Hepatocyte (in vitro differentiated cells): Measurements from ENCODE around the gene TOMM5. TPM values are rescaled to one million over a fixed set of nuclear protein-coding genes. Genes with fewer than 3 reads are reported as not detected.

Experiments
- DNase-seq: peaks from one replicate; pipeline ENCODE4 v3.0.0-alpha.2; 2016; ENCODE audit warnings: low spot score
- H2AFZ ChIP-seq: fragments of 200-600 bp; sonication (generic); 2 replicates; pipeline ENCODE4 v1.6.0; 2016; ENCODE audit warnings: antibody characterized with exemption, mild to moderate bottlenecking
- H3K27ac ChIP-seq: fragments of 200-600 bp; sonication (generic); 2 replicates; pipeline ENCODE4 v1.5.1; 2016; ENCODE audit warnings: mild to moderate bottlenecking
- H3K27me3 ChIP-seq: fragments of 200-600 bp; sonication (generic); 2 replicates; pipeline ENCODE4 v1.6.1; 2016
- H3K36me3 ChIP-seq: fragments of 200-600 bp; sonication (generic); replicated peaks from 2 replicates; pipeline ENCODE4 v1.5.1; 2016; ENCODE audit warnings: low read depth; ENCODE audit not compliant: insufficient read depth
- H3K4me1 ChIP-seq: fragments of 200-600 bp; sonication (generic); 2 replicates; pipeline ENCODE4 v1.5.1; 2016; ENCODE audit warnings: mild to moderate bottlenecking, moderate library complexity; ENCODE audit not compliant: insufficient read depth
- H3K4me2 ChIP-seq: fragments of 200-600 bp; sonication (generic); 2 replicates; pipeline ENCODE4 v1.6.0; 2016
- H3K4me3 ChIP-seq: fragments of 200-600 bp; sonication (generic); 2 replicates; pipeline ENCODE4 v1.5.1; 2016; ENCODE audit warnings: mild to moderate bottlenecking
- H3K79me2 ChIP-seq: fragments of 200-600 bp; sonication (generic); 2 replicates; pipeline ENCODE4 v1.6.0; 2017; ENCODE audit warnings: mild to moderate bottlenecking
- H3K9me2 ChIP-seq: fragments of 200-600 bp; sonication (generic); replicated peaks from 2 replicates; pipeline ENCODE4 v1.6.0; 2017; ENCODE audit warnings: mild to moderate bottlenecking; ENCODE audit not compliant: insufficient read depth
- H3K9me3 ChIP-seq: fragments of 200-600 bp; sonication (generic); 2 replicates; pipeline ENCODE4 v1.5.1; 2016; ENCODE audit warnings: low read depth, mild to moderate bottlenecking
- H4K20me1 ChIP-seq: fragments of 200-600 bp; sonication (generic); 2 replicates; pipeline ENCODE4 v1.6.0; 2016; ENCODE audit warnings: mild to moderate bottlenecking; ENCODE audit not compliant: insufficient read depth, poor library complexity, severe bottlenecking
- CTCF ChIP-seq: fragments of 200-600 bp; sonication (generic); IDR thresholded peaks from 2 replicates; pipeline ENCODE4 v1.5.1; 2016; ENCODE audit warnings: antibody characterized with exemption, mild to moderate bottlenecking; ENCODE audit not compliant: poor library complexity
- EZH2 ChIP-seq: fragments of 200-600 bp; sonication (generic); IDR thresholded peaks from 2 replicates; pipeline ENCODE4 v1.6.1; 2016; ENCODE audit warnings: antibody characterized with exemption, mild to moderate bottlenecking, borderline replicate concordance
- EZH2phosphoT487 ChIP-seq: fragments of 200-600 bp; sonication (generic); IDR thresholded peaks from one replicate; pipeline ENCODE4 v1.6.1; 2018; ENCODE audit warnings: antibody characterized with exemption, mild to moderate bottlenecking, low read depth, moderate library complexity; ENCODE audit not compliant: unreplicated experiment, severe bottlenecking
- WGBS: methylation state at CpG from one replicate; pipeline ENCODE4 v1.1.6; 2016; ENCODE audit warnings: low lambda C conversion rate; ENCODE audit errors: missing lambda C conversion rate; 5-methylcytosine and 5-hydroxymethylcytosine counted together
- polyA plus RNA-seq: library from polyadenylated mRNA; unstranded; fragments of >200 nt; fragmentation: Nextera tagmentation; extraction: Ambion mirVana; gene quantifications from 2 replicates; pipeline ENCODE4 v1.2.1, GENCODE V29; 2016
- total RNA-seq: library from RNA; depleted of rRNA; stranded (reverse); fragments of >200 nt; gene quantifications from 2 replicates; pipeline ENCODE4 v1.2.3, GENCODE V29; 2014

TOMM5 gene
- total RNA-seq (173 and 187 TPM in 2 replicates), polyA plus RNA-seq (283 and 293 TPM in 2 replicates)

- Histone ChIP-seq H3K9me3 (no peaks in the 10 kb centered on the region), H3K4me1 (no peaks in the 10 kb centered on the region), H3K9me2 (no peaks in the 10 kb centered on the region), H2AFZ (peak within 1 kb of the TSS; percentile 91), H3K4me3 (peak within 1 kb of the TSS; percentile 70), H3K36me3 (no peaks in the 10 kb centered on the region), H3K27ac (peak within 1 kb of the TSS; percentile 92), H4K20me1 (peaks cover 5% of the 10 kb centered on the region), H3K79me2 (peaks cover 41% of the 10 kb centered on the region), H3K27me3 (peaks cover 1% of the 10 kb centered on the region), H3K4me2 (peak within 1 kb of the TSS; percentile 79)
- peak; percentile 92 for DNase-seq
- WGBS, result 1% methylated on average over 72 of the region's 72 CpGs
- TF ChIP-seq EZH2phosphoT487 (no peak), CTCF (no peak), EZH2 (no peak)
These were observed at the start of gene TOMM5 for GRCh38 chr9:37592108-37592951. TOMM5 (minus strand) TSS chr9:37592597; CDS start chr9:37592532, 65 bp downstream.

- no peak for TF ChIP-seq EZH2
- no peak for TF ChIP-seq EZH2phosphoT487
- no peak for TF ChIP-seq CTCF
- no peak for DNase-seq
- H4K20me1 ChIP-seq, result no peaks in the 10 kb centered on the region
- no peak overlapping the region for H2AFZ ChIP-seq
- no peak overlapping the region for H3K4me3 ChIP-seq
- H3K4me2 ChIP-seq, result no peak overlapping the region
- no peaks in the 10 kb centered on the region for H3K4me1 ChIP-seq
- no peak overlapping the region for H3K27ac ChIP-seq
- H3K79me2 ChIP-seq, result no peaks in the 10 kb centered on the region
- peaks cover 42% of the 10 kb centered on the region for H3K27me3 ChIP-seq
- no peaks in the 10 kb centered on the region for H3K36me3 ChIP-seq
- no peaks in the 10 kb centered on the region for H3K9me2 ChIP-seq
- WGBS, result 84% methylated on average over 3 of the region's 3 CpGs
- H3K9me3 ChIP-seq, result no peaks in the 10 kb centered on the region
These were observed 48.9 kb upstream of the TOMM5 start for GRCh38 chr9:37641331-37641730.

GRCh38 chr9:37640246-37640645 is 47.8 kb upstream of the TOMM5 start:
- Histone ChIP-seq H3K4me2 (no peak overlapping the region), H3K36me3 (no peaks in the 10 kb centered on the region), H3K79me2 (no peaks in the 10 kb centered on the region), H3K9me3 (no peaks in the 10 kb centered on the region), H3K4me3 (no peak overlapping the region), H3K4me1 (no peaks in the 10 kb centered on the region), H4K20me1 (no peaks in the 10 kb centered on the region), H2AFZ (no peak overlapping the region), H3K27ac (no peak overlapping the region), H3K9me2 (no peaks in the 10 kb centered on the region), H3K27me3 (peaks cover 31% of the 10 kb centered on the region)
- 84% methylated on average over 3 of the region's 3 CpGs for WGBS
- TF ChIP-seq EZH2 (no peak), EZH2phosphoT487 (no peak), CTCF (no peak)
- DNase-seq, result no peak
